ENCODE measurements around the gene KRT72. TPM values are rescaled to one million over a fixed set of nuclear protein-coding genes. Genes with fewer than 3 reads are reported as not detected.
"Not testable (repeated sequence)": the region's sequence is repeated elsewhere in the genome, so short reads cannot be mapped to it uniquely, and the experiment has no call there.

Gene KRT72
- total RNA-seq, 4 donors from 2014 or later = not detected

DNA sequence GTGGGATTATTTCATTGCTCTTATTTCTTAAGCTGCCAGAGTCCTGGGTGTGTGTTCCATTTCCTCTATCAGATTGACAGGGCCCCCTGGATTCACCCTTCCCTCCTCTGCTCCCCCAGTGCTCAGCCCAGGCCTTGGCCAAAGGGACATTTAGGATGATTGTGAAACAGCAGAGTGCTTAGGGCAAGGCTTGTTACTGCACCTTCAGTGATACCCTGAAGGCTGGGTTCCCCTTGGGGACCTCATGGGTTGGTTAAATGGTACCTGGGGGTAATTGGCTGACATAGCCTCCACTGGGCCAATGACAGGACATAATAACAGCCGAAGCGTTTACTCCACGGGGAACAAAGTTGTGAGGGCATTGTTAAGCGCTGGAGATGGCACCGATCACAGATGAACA lies 1.3 kb upstream of the KRT72 start:
- in situ Hi-C loops (cut with MboI; ENCODE audit: low sequenced_read_pairs in 4 of 4) = no loop called here
- Histone ChIP-seq H3K27me3 (peaks cover 15 to 32% (median 20%) of the 10 kb centered on the region in 3 donors), H3K9me3 (no peaks in the 10 kb centered on the region), H3K4me1 (no peaks in the 10 kb centered on the region), H3K27ac (no peak overlapping the region), H3K36me3 (no peaks in the 10 kb centered on the region), H3K4me3 (no peak overlapping the region)
- intact Hi-C loops (cut with DNase I; ENCODE audit: low total_unique reads) = no loop called here
- no peak for DNase-seq
- ATAC-seq = no peak
- TF ChIP-seq CTCF (IDR thresholded peaks at IDR 0.05 in 4 of 5, conservative IDR thresholded peaks at IDR 0.05 in 1 of 5) (no peak), POLR2A (IDR thresholded peaks at IDR 0.05) (no peak)

DNA sequence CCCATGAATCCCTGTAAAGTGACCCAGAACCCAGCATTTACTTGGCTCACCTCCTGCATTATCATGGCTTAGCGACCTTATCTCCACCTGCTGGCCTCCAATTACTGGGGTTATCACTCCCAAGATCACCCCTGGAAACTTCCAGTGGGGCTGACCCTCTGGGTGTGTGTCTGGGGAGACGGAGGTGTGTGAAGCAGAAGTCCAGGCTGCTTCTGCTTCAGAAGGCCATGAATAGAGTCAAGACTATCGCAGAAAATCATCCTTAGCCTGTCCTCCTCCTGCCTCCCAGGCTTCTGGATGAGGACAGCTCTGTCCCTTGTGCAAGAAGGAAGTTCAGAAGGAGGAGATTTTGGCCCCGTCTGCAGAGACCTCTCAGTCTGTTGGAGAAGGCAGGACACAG lies 408 bp upstream of the KRT72 start:
- Histone ChIP-seq H3K27me3 (peaks cover 15 to 32% (median 20%) of the 10 kb centered on the region in 3 donors), H3K27ac (no peak overlapping the region), H3K4me3 (no peak overlapping the region), H3K4me1 (no peaks in the 10 kb centered on the region), H3K9me3 (no peaks in the 10 kb centered on the region), H3K36me3 (no peaks in the 10 kb centered on the region)
- intact Hi-C loops (cut with DNase I; ENCODE audit: low total_unique reads) (no loop called here), in situ Hi-C loops (cut with MboI; ENCODE audit: low sequenced_read_pairs in 4 of 4) (no loop called here)
- DNase-seq (no peak), ATAC-seq (no peak)
- TF ChIP-seq POLR2A (IDR thresholded peaks at IDR 0.05) (no peak), CTCF (IDR thresholded peaks at IDR 0.05 in 4 of 5, conservative IDR thresholded peaks at IDR 0.05 in 1 of 5) (no peak)

DNA sequence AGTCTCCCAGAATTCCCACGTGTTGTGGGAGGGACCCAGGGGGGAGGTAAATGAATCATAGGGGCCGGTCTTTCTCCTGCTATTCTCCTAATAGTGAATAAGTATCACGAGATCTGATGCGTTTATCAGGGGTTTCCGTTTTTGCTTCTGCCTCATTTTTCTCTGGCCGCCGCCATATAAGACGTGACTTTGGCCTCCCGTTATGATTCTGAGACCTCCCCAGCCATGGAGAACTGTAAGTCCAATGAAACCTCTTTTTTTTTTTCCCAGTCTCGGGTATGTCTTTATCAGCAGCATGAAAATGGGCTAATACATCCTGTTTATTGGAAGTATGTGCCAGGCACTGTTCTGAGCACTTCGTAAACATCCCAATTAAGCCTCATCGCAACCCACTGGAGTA lies 788 bp downstream of the KRT72 start:
- Histone ChIP-seq H3K4me3 (no peak overlapping the region), H3K4me1 (no peaks in the 10 kb centered on the region), H3K9me3 (no peaks in the 10 kb centered on the region), H3K36me3 (no peaks in the 10 kb centered on the region), H3K27ac (no peak overlapping the region), H3K27me3 (peaks cover 15 to 32% (median 20%) of the 10 kb centered on the region in 3 donors)
- ATAC-seq (no peak), DNase-seq (no peak)
- intact Hi-C loops (cut with DNase I; ENCODE audit: low total_unique reads) (no loop called here), in situ Hi-C loops (cut with MboI; ENCODE audit: low sequenced_read_pairs in 4 of 4) (no loop called here)
- TF ChIP-seq POLR2A (IDR thresholded peaks at IDR 0.05) = no peak
- TF ChIP-seq CTCF (IDR thresholded peaks at IDR 0.05 in 4 of 5, conservative IDR thresholded peaks at IDR 0.05 in 1 of 5) = no peak

- intact Hi-C loops (cut with DNase I; ENCODE audit: low total_unique reads) = no loop called here
- in situ Hi-C loops (cut with MboI; ENCODE audit: low sequenced_read_pairs in 4 of 4) = no loop called here
- TF ChIP-seq POLR2A (IDR thresholded peaks at IDR 0.05) (no peak), CTCF (IDR thresholded peaks at IDR 0.05 in 4 of 5, conservative IDR thresholded peaks at IDR 0.05 in 1 of 5) (no peak)
- Histone ChIP-seq H3K4me1 (no peaks in the 10 kb centered on the region), H3K27ac (no peak overlapping the region), H3K4me3 (no peak overlapping the region), H3K36me3 (no peaks in the 10 kb centered on the region), H3K27me3 (peaks cover 15 to 32% (median 20%) of the 10 kb centered on the region in 3 donors), H3K9me3 (no peaks in the 10 kb centered on the region)
- DNase-seq = no peak
- ATAC-seq = no peak
These were observed 1.2 kb downstream of the KRT72 start for GRCh38 chr12:52600071-52600470.

- DNase-seq (no peak), ATAC-seq (no peak)
- Histone ChIP-seq H3K4me1 (no peaks in the 10 kb centered on the region), H3K9me3 (no peaks in the 10 kb centered on the region), H3K36me3 (no peaks in the 10 kb centered on the region), H3K27me3 (peaks cover 15 to 32% (median 20%) of the 10 kb centered on the region in 3 donors), H3K27ac (no peak overlapping the region), H3K4me3 (no peak overlapping the region)
- in situ Hi-C loops (cut with MboI; ENCODE audit: low sequenced_read_pairs in 4 of 4) = loop anchor here in 1 of 4 donors (25.0 kb wide), 2 partner anchors 288 to 388 kb away; no protein-coding TSS in a partner anchor
- intact Hi-C loops (cut with DNase I; ENCODE audit: low total_unique reads) = no loop called here
- TF ChIP-seq POLR2A (IDR thresholded peaks at IDR 0.05) (no peak), CTCF (IDR thresholded peaks at IDR 0.05 in 4 of 5, conservative IDR thresholded peaks at IDR 0.05 in 1 of 5) (no peak)
These were observed 2.3 kb downstream of the KRT72 start for GRCh38 chr12:52598966-52599365.

- H3K4me3 ChIP-seq; H3K9me3 ChIP-seq; H3K36me3 ChIP-seq; DNase-seq; ATAC-seq; H3K27me3 ChIP-seq; H3K27ac ChIP-seq; intact Hi-C loops (cut with DNase I; ENCODE audit: low total_unique reads); H3K4me1 ChIP-seq: not testable (repeated sequence)
- in situ Hi-C loops (cut with MboI; ENCODE audit: low sequenced_read_pairs in 4 of 4) = loop anchor here in 2 of 4 donors (5.0 to 25.0 kb wide), 3 partner anchors 288 to 393 kb away; no protein-coding TSS in a partner anchor
These were observed 7.0 kb downstream of the KRT72 start for GRCh38 chr12:52594237-52594636.
